ENCODE data around the gene PPP1R2C. TPM values are rescaled to one million over a fixed set of nuclear protein-coding genes. Genes with fewer than 3 reads are reported as not detected.

The PPP1R2C gene
- total and polyA plus RNA-seq, 2 of the 8 experiments (the other 6 are each of a cell fraction or from before 2014, with no cell fraction given), result not detected

- Histone ChIP-seq H4K20me1 (replicated peaks in 1 of 2; ENCODE audit: control insufficient read depth in 1 of 2, insufficient read depth in 2 of 2, low read length in 2 of 2) (no peaks in the 10 kb centered on the region), H3K36me3 (ENCODE audit: control insufficient read depth in 2 of 4, insufficient read depth in 4 of 4, low read length in 3 of 4) (no peaks in the 10 kb centered on the region; a peak in 1 of 8 replicates), H3K23ac (ENCODE audit: insufficient read length) (no peak overlapping the region), H3K4me3 (ENCODE audit: extremely low read depth in 1 of 4, insufficient read depth in 2 of 4, low read depth in 3 of 4, low read length in 4 of 4) (no peak overlapping the region), H4K5ac (ENCODE audit: insufficient read length, low read depth, low read length) (no peak overlapping the region), H3K9me3 (ENCODE audit: insufficient read depth in 2 of 2, low read depth in 1 of 2, low read length in 1 of 2) (no peaks in the 10 kb centered on the region), H3K27me3 (replicated peaks in 1 of 4; ENCODE audit: control insufficient read depth in 3 of 4, extremely low read depth in 1 of 4, insufficient read depth in 3 of 4, low read length in 3 of 4) (no peaks in the 10 kb centered on the region), H3K9ac (replicated peaks in 1 of 4; ENCODE audit: extremely low read depth in 1 of 4, low read depth in 3 of 4, low read length in 3 of 4) (no peak overlapping the region), H2BK15ac (ENCODE audit: low read length) (no peak overlapping the region), H4K91ac (replicated peaks; ENCODE audit: insufficient read length, low read length) (no peak overlapping the region), H3K79me2 (ENCODE audit: control insufficient read depth in 1 of 2, insufficient read depth in 2 of 2, low read length in 2 of 2) (no peaks in the 10 kb centered on the region), H2AK5ac (ENCODE audit: low read depth, low read length) (no peak overlapping the region), H3K56ac (replicated peaks; ENCODE audit: insufficient read length, low read depth, low read length) (no peak overlapping the region), H3K4me2 (ENCODE audit: insufficient read depth in 1 of 2, low read depth in 2 of 2, low read length in 2 of 2) (no peak overlapping the region), H3K23me2 (ENCODE audit: low read depth, low read length) (no peaks in the 10 kb centered on the region), H2AFZ (ENCODE audit: low read length) (no peak overlapping the region), H3K4me1 (replicated peaks in 1 of 4; ENCODE audit: control insufficient read depth in 3 of 4, insufficient read depth in 4 of 4, low read length in 3 of 4) (no peaks in the 10 kb centered on the region), H2BK5ac (ENCODE audit: low read depth, low read length) (no peak overlapping the region), H3K79me1 (ENCODE audit: low read depth, low read length) (no peaks in the 10 kb centered on the region), H3K18ac (ENCODE audit: extremely low read depth, low read length) (no peak overlapping the region), H2BK20ac (ENCODE audit: low read length) (no peak overlapping the region), H2BK12ac (ENCODE audit: low read depth, low read length) (no peak overlapping the region), H4K8ac (ENCODE audit: extremely low read depth, insufficient read depth, low read length) (no peak overlapping the region), H3K4ac (replicated peaks; ENCODE audit: insufficient read length, low read depth, low read length) (no peak overlapping the region), H3K14ac (ENCODE audit: insufficient read length) (no peak overlapping the region), H2BK120ac (replicated peaks; ENCODE audit: low read depth, low read length) (no peak overlapping the region), H3K27ac (ENCODE audit: low read depth, low read length) (no peak overlapping the region)
- FAIRE-seq (no peak), DNase-seq (ENCODE audit: low read depth in 1 of 2, low spot score in 2 of 2) (no peak)
- ChIA-PET POLR2A (ENCODE audit: partially characterized antibody) (no interaction called here), CTCF (ENCODE audit: partially characterized antibody) (no interaction called here)
- no peak for TF ChIP-seq NRF1 (IDR thresholded peaks at IDR 0.05; ENCODE audit: low read depth, low read length)
- no peak for TF ChIP-seq SUZ12 (IDR thresholded peaks at IDR 0.05; ENCODE audit: low read length)
- TF ChIP-seq KDM1A (IDR thresholded peaks at IDR 0.05; ENCODE audit: borderline replicate concordance, low read length), result no peak
- no peak for TF ChIP-seq SRF (IDR thresholded peaks at IDR 0.05; ENCODE audit: low read depth, low read length)
- no peak for TF ChIP-seq RAD21 (IDR thresholded peaks at IDR 0.05 in 1 of 2, conservative IDR thresholded peaks at IDR 0.05 in 1 of 2; ENCODE audit: low read depth in 2 of 2, low read length in 2 of 2)
- TF ChIP-seq CREB1 (IDR thresholded peaks at IDR 0.05), result no peak
- TF ChIP-seq SIN3A (conservative IDR thresholded peaks at IDR 0.05 in 1 of 2, IDR thresholded peaks at IDR 0.05 in 1 of 2; ENCODE audit: low read depth in 1 of 2, low read length in 2 of 2), result no peak
- no peak for TF ChIP-seq CTBP2 (IDR thresholded peaks at IDR 0.05; ENCODE audit: borderline replicate concordance, insufficient read depth, insufficient read length, low read length)
- no peak for TF ChIP-seq ATF3 (IDR thresholded peaks at IDR 0.05; ENCODE audit: insufficient read depth, low read depth, low read length)
- TF ChIP-seq JUN (IDR thresholded peaks at IDR 0.05; ENCODE audit: low read depth, low read length), result no peak
- 90% methylated on average over 2 of the region's 2 CpGs; no CpG with 5 or more reads in 1 of the 2 experiments for WGBS, 2 experiments (ENCODE audit: extremely low coverage in 1 of 2, insufficient coverage in 1 of 2, insufficient read length in 1 of 2, insufficient replicate concordance in 2 of 2, low coverage in 1 of 2, low lambda C conversion rate in 2 of 2, missing lambda C conversion rate in 1 of 2)
These were observed 6.2 kb downstream of the PPP1R2C start for GRCh38 chrX:42771506-42772335.
